Suprapubic skin (tissue), 4 donors: ENCODE results near the gene OCEL1.

Experiments used
- CTCF ChIP-seq, 2 donors: fragments of 200-600 bp in 1 of 2; fragments of 450-650 bp in 1 of 2; sonication (generic) in 1 of 2; IDR thresholded peaks; one replicate each; pipeline ENCODE4 v1.5.1; 2016 to 2019; ENCODE audit warnings: antibody characterized with exemption in 2 of 2, mild to moderate bottlenecking in 1 of 2, moderate library complexity in 1 of 2
- POLR2A ChIP-seq, 2 donors: fragments of 450-650 bp; IDR thresholded peaks; one replicate each; pipeline ENCODE4 v1.6.1; 2017; ENCODE audit warnings: antibody characterized with exemption in 2 of 2, mild to moderate bottlenecking in 2 of 2, moderate library complexity in 2 of 2
- POLR2AphosphoS5 ChIP-seq, 3 donors: sonication (generic); formaldehyde crosslinking; IDR thresholded peaks; one replicate each; pipeline ENCODE4 v1.6.1; 2017; ENCODE audit warnings: antibody characterized with exemption in 3 of 3

DNA sequence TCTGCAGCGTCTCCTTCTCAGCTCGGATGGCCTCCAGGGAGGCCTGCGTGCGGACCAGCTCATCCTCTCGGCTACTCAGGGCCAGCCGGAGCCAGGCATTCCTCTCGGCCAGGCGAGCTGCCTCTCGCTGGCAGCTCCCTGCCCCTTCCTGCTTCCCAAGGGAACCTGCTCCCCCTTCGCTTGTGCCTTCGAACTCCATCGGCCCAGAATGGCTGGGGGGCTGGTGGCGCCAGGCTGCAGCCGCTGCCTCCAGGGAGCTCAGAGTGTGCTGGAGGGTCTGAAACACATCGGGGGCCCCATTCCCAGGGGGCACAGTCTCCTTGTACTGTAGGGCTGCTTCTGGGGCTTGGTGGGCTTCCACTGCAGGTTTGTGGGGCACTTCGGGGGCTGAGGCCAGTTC, 36.5 kb downstream of the OCEL1 start:
- no peak for TF ChIP-seq CTCF (IDR thresholded peaks at IDR 0.05)
- no peak for TF ChIP-seq POLR2AphosphoS5 (IDR thresholded peaks at IDR 0.05)
- no peak for TF ChIP-seq POLR2A (IDR thresholded peaks at IDR 0.05)
